H1 (cell line): ENCODE results near the gene RBL1. TPM values are rescaled to one million over a fixed set of nuclear protein-coding genes. Genes with fewer than 3 reads are reported as not detected.

Experiments
- CTCF ChIA-PET: fragments of 300-600 bp; sonication (Branson Sonifier 250); formaldehyde crosslinking; loops from one replicate; lab custom pipeline; 2021; ENCODE audit not compliant: partially characterized antibody; lab: Charles Lee
- POLR2A ChIA-PET: fragments of 300-600 bp; sonication (Branson Sonifier 250); formaldehyde crosslinking; loops from one replicate; lab custom pipeline; 2021; ENCODE audit warnings: inconsistent platforms; ENCODE audit not compliant: partially characterized antibody; lab: Charles Lee
- DNase-seq, 2 experiments: peaks; one replicate each; pipeline versions ENCODE4 v3.0.0 to v3.0.0-alpha.2; 2010 to 2022; ENCODE audit warnings: low spot score in 2 of 2, low read depth in 1 of 2, mixed read lengths in 1 of 2
- FAIRE-seq: peaks from 2 replicates; lab custom pipeline; 2011; peaks lifted over from hg19 to GRCh38; lab: Jason Lieb, UNC
- H2AFZ ChIP-seq: 2 replicates; pipeline ENCODE4 v1.8.1; 2012; ENCODE audit warnings: low read length, inconsistent platforms
- H2AK5ac ChIP-seq: 2 replicates; pipeline ENCODE4 v1.6.1; 2013; ENCODE audit warnings: low read depth, low read length
- H2BK120ac ChIP-seq: replicated peaks from 2 replicates; pipeline ENCODE3; 2013; ENCODE audit warnings: low read depth, low read length, inconsistent platforms
- H2BK12ac ChIP-seq: 2 replicates; pipeline ENCODE4 v1.6.1; 2013; ENCODE audit warnings: low read depth, low read length
- H2BK15ac ChIP-seq: 2 replicates; pipeline ENCODE4 v1.6.1; 2013; ENCODE audit warnings: low read length
- H2BK20ac ChIP-seq: 2 replicates; pipeline ENCODE4 v1.6.1; 2013; ENCODE audit warnings: low read length
- H2BK5ac ChIP-seq: 2 replicates; pipeline ENCODE4 v1.6.1; 2013; ENCODE audit warnings: low read depth, low read length
- H3K14ac ChIP-seq: 2 replicates; pipeline ENCODE4 v1.6.1; 2013; ENCODE audit warnings: inconsistent platforms; ENCODE audit not compliant: insufficient read length
- H3K18ac ChIP-seq: 2 replicates; pipeline ENCODE4 v1.6.1; 2013; ENCODE audit warnings: low read length; ENCODE audit errors: extremely low read depth
- H3K23ac ChIP-seq: 2 replicates; pipeline ENCODE4 v1.6.1; 2013; ENCODE audit warnings: inconsistent platforms; ENCODE audit not compliant: insufficient read length
- H3K23me2 ChIP-seq: 2 replicates; pipeline ENCODE4 v1.6.1; 2013; ENCODE audit warnings: low read depth, low read length
- H3K27ac ChIP-seq: 2 replicates; pipeline ENCODE4 v1.6.1; 2011; ENCODE audit warnings: low read depth, low read length, inconsistent platforms
- H3K27me3 ChIP-seq, 4 experiments: replicated peaks in 1 of 4; 1 replicate in 1 of 4; 2 replicates in 3 of 4; pipeline versions ENCODE4 v1.6.1 to v1.8.1; 2011 to 2013; ENCODE audit warnings: low read length in 3 of 4, mild to moderate bottlenecking in 3 of 4, inconsistent platforms in 2 of 4, mixed read lengths in 2 of 4, moderate library complexity in 1 of 4; ENCODE audit not compliant: control insufficient read depth in 3 of 4, insufficient read depth in 3 of 4; ENCODE audit errors: extremely low read depth in 1 of 4
- H3K36me3 ChIP-seq, 4 experiments: 2 replicates each; pipeline versions ENCODE4 v1.6.1 to v1.8.1; 2011 to 2013; ENCODE audit warnings: mild to moderate bottlenecking in 4 of 4, low read length in 3 of 4, moderate library complexity in 2 of 4, control low read depth in 1 of 4, inconsistent platforms in 1 of 4; ENCODE audit not compliant: insufficient read depth in 4 of 4, control insufficient read depth in 2 of 4
- H3K4ac ChIP-seq: replicated peaks from 2 replicates; pipeline ENCODE3; 2013; ENCODE audit warnings: low read length, low read depth, mixed read lengths, inconsistent platforms; ENCODE audit not compliant: insufficient read length
- H3K4me1 ChIP-seq, 4 experiments: replicated peaks in 1 of 4; 1 replicate in 1 of 4; 2 replicates in 3 of 4; pipeline versions ENCODE4 v1.6.1 to v1.8.1; 2011 to 2013; ENCODE audit warnings: low read length in 3 of 4, inconsistent platforms in 2 of 4, mixed read lengths in 1 of 4; ENCODE audit not compliant: insufficient read depth in 4 of 4, control insufficient read depth in 3 of 4
- H3K4me2 ChIP-seq, 2 experiments: 2 replicates each; pipeline versions ENCODE4 v1.6.1 to v1.8.1; 2011 to 2013; ENCODE audit warnings: low read depth in 2 of 2, low read length in 2 of 2, control low read depth in 1 of 2, inconsistent platforms in 1 of 2, mild to moderate bottlenecking in 1 of 2; ENCODE audit not compliant: insufficient read depth in 1 of 2
- H3K4me3 ChIP-seq, 4 experiments: fragments of 200-600, 300-600 bp in 1 of 4; sonication (generic), shearing (Covaris generic), sonication (Bioruptor Twin) in 1 of 4; 2 replicates each; pipeline versions ENCODE4 v1.5.1 to v1.8.1; 2011 to 2016; ENCODE audit warnings: low read length in 4 of 4, low read depth in 3 of 4, control low read depth in 2 of 4, inconsistent platforms in 2 of 4, mild to moderate bottlenecking in 2 of 4, mixed read lengths in 1 of 4, moderate library complexity in 1 of 4; ENCODE audit not compliant: insufficient read depth in 2 of 4; ENCODE audit errors: extremely low read depth in 1 of 4
- H3K56ac ChIP-seq: replicated peaks from 2 replicates; pipeline ENCODE3; 2013; ENCODE audit warnings: low read depth, mild to moderate bottlenecking, mixed read lengths, low read length, inconsistent platforms; ENCODE audit not compliant: insufficient read length
- H3K79me1 ChIP-seq: 2 replicates; pipeline ENCODE4 v1.6.1; 2013; ENCODE audit warnings: low read depth, low read length, control low read depth
- H3K79me2 ChIP-seq, 2 experiments: 2 replicates each; pipeline versions ENCODE4 v1.6.1 to v1.8.1; 2012 to 2013; ENCODE audit warnings: low read length in 2 of 2, mild to moderate bottlenecking in 2 of 2, inconsistent platforms in 1 of 2; ENCODE audit not compliant: insufficient read depth in 2 of 2, control insufficient read depth in 1 of 2
- H3K9ac ChIP-seq, 4 experiments: replicated peaks in 1 of 4; 1 replicate in 1 of 4; 2 replicates in 3 of 4; pipeline versions ENCODE4 v1.6.1 to v1.8.1; 2011 to 2013; ENCODE audit warnings: low read depth in 3 of 4, low read length in 3 of 4, control low read depth in 2 of 4, mild to moderate bottlenecking in 2 of 4, moderate library complexity in 2 of 4, inconsistent platforms in 1 of 4; ENCODE audit errors: extremely low read depth in 1 of 4
- H3K9me3 ChIP-seq, 2 experiments: 2 replicates each; pipeline versions ENCODE4 v1.6.1 to v1.8.1; 2012 to 2013; ENCODE audit warnings: mild to moderate bottlenecking in 2 of 2, moderate library complexity in 2 of 2, control low read depth in 1 of 2, inconsistent platforms in 1 of 2, low read depth in 1 of 2, low read length in 1 of 2, mixed read lengths in 1 of 2; ENCODE audit not compliant: insufficient read depth in 2 of 2
- H4K20me1 ChIP-seq, 2 experiments: replicated peaks in 1 of 2; 2 replicates each; pipeline versions ENCODE3 to v1.8.1; 2011 to 2013; ENCODE audit warnings: inconsistent platforms in 2 of 2, low read length in 2 of 2, mild to moderate bottlenecking in 1 of 2; ENCODE audit not compliant: insufficient read depth in 2 of 2, control insufficient read depth in 1 of 2
- H4K5ac ChIP-seq: 2 replicates; pipeline ENCODE4 v1.6.1; 2013; ENCODE audit warnings: low read length, low read depth, mixed read lengths, inconsistent platforms; ENCODE audit not compliant: insufficient read length
- H4K8ac ChIP-seq: 2 replicates; pipeline ENCODE4 v1.8.0; 2013; ENCODE audit warnings: mild to moderate bottlenecking, moderate library complexity, low read length, inconsistent platforms; ENCODE audit not compliant: insufficient read depth; ENCODE audit errors: extremely low read depth
- H4K91ac ChIP-seq: replicated peaks from 2 replicates; pipeline ENCODE3; 2013; ENCODE audit warnings: low read length, mixed read lengths, inconsistent platforms; ENCODE audit not compliant: insufficient read length
- BCL11A ChIP-seq, 2 experiments: IDR thresholded peaks; one replicate each; pipeline ENCODE4 v1.6.1; 2011; ENCODE audit warnings: low read depth in 2 of 2, low read length in 2 of 2, mild to moderate bottlenecking in 2 of 2
- CBX5 ChIP-seq: fragments of 300-800, 300-1000 bp; sonication (generic); IDR thresholded peaks from 2 replicates; pipeline ENCODE4 v1.7.1; 2016; ENCODE audit warnings: antibody characterized with exemption, low read length, low read depth
- CTBP2 ChIP-seq: IDR thresholded peaks from 2 replicates; pipeline ENCODE4 v1.7.0; 2011; ENCODE audit warnings: borderline replicate concordance, mild to moderate bottlenecking, moderate library complexity, mixed read lengths, low read length; ENCODE audit not compliant: insufficient read depth, insufficient read length
- FOSL1 ChIP-seq: IDR thresholded peaks from 2 replicates; pipeline ENCODE4 v1.6.1; 2011; ENCODE audit warnings: mild to moderate bottlenecking, low read depth, low read length, moderate library complexity; ENCODE audit not compliant: insufficient read depth
- KDM4A ChIP-seq: IDR thresholded peaks from one replicate; pipeline ENCODE4 v1.7.1; 2012; ENCODE audit warnings: low read depth, mild to moderate bottlenecking, moderate library complexity, low read length, inconsistent platforms; ENCODE audit not compliant: severe bottlenecking
- MAFK ChIP-seq: IDR thresholded peaks from 2 replicates; pipeline ENCODE4 v1.6.1; 2012; ENCODE audit warnings: low read depth, mild to moderate bottlenecking, improper control_type of control experiment, low read length
- POU5F1 ChIP-seq: IDR thresholded peaks from 2 replicates; pipeline ENCODE4 v1.6.1; 2011; ENCODE audit warnings: low read depth, mild to moderate bottlenecking, low read length, moderate library complexity
- SRF ChIP-seq: IDR thresholded peaks from 2 replicates; pipeline ENCODE4 v1.6.1; 2011; ENCODE audit warnings: mild to moderate bottlenecking, low read depth, low read length, moderate library complexity
- SUZ12 ChIP-seq: fragments of 200-600 bp; sonication (generic); IDR thresholded peaks from 2 replicates; pipeline ENCODE4 v1.6.1; 2012; ENCODE audit warnings: mild to moderate bottlenecking, inconsistent platforms, low read length, moderate library complexity, mixed read lengths
- WGBS, 2 experiments: shearing (Covaris generic) in 1 of 2; methylation state at CpG; one replicate each; pipeline versions ENCODE4 v1.1.6 to v1.1.7; 2013 to 2015; ENCODE audit warnings: low lambda C conversion rate in 2 of 2, mixed read lengths in 2 of 2, inconsistent platforms in 1 of 2, low coverage in 1 of 2, missing lambda C conversion rate in 1 of 2; ENCODE audit not compliant: insufficient replicate concordance in 2 of 2, insufficient coverage in 1 of 2, insufficient read length in 1 of 2; ENCODE audit errors: extremely low coverage in 1 of 2, missing lambda C conversion rate in 1 of 2; 5-methylcytosine and 5-hydroxymethylcytosine counted together
- polyA plus RNA-seq, 7 experiments: library from polyadenylated mRNA; depleted of rRNA in 3 of 7; stranded (reverse) in 5 of 7; unstranded in 2 of 7; fragments of >200 nt in 5 of 7; fragments of 200-250 nt in 2 of 7; gene quantifications; 1 replicate in 5 of 7; 2 replicates in 1 of 7; 4 replicates in 1 of 7; pipeline versions ENCODE4 v1.2.1 to v1.2.3, GENCODE V29; 2011 to 2013; ENCODE audit warnings: missing spikeins in 2 of 7, mixed read lengths in 2 of 7
- total RNA-seq: library from RNA; stranded (reverse); fragmentation: NEBNext Ultra II Directional; extraction: Animal tissue kit (Norgen Biotek cat#: 25700); gene quantifications from 2 replicates; pipeline ENCODE4 v1.2.1, GENCODE V29; 2021
- TF ChIP-seq, protein P1 (sequence below): IDR thresholded peaks from 2 replicates; pipeline ENCODE4 v1.6.1; 2012; ENCODE audit warnings: low read length, inconsistent platforms
- TF ChIP-seq, protein P2 (sequence below): IDR thresholded peaks from 2 replicates; pipeline ENCODE4 v1.6.1; 2011; ENCODE audit warnings: low read depth, mild to moderate bottlenecking, low read length; ENCODE audit not compliant: insufficient read depth

Gene RBL1
- total and polyA plus RNA-seq, 2 of the 8 experiments (the other 6 are each of a cell fraction or from before 2014, with no cell fraction given): 3.2 to 12.3 TPM

DNA sequence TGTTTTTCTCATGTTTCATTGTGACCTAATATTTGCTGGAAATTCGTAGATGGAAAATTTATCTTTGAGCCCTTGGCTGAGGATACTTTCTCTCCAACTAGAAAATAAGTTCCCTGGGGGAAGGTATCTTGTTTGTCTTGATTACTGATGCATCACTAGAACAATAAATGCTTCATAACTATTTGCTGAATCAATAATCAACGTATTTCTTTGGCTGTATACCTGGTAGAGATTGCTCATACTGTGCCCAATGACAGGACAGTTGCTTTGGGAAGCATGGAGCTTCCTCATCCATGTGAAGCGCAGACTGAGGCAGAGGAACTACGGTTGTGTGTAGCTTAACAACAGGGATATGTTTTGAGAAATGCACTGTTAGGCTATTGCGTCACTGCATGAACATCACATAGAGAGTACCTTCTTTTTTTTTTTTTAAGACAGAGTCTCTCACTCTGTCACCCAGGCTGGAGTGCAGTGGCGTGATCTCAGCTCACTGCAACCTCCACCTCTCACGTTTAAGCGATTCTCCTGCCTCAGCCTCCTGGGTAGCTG lies 49.1 kb upstream of the RBL1 start:
- no peak overlapping the region for H4K8ac ChIP-seq
- H3K4ac ChIP-seq: no peak overlapping the region
- FAIRE-seq (no peak), DNase-seq (no peak)
- H3K27ac ChIP-seq: no peak overlapping the region
- H4K20me1 ChIP-seq: no peaks in the 10 kb centered on the region
- no peaks in the 10 kb centered on the region for H3K36me3 ChIP-seq
- no peak overlapping the region for H4K91ac ChIP-seq
- H3K4me3 ChIP-seq: no peak overlapping the region
- no peak overlapping the region for H3K4me2 ChIP-seq
- no peak overlapping the region for H2BK15ac ChIP-seq
- no peak overlapping the region for H3K9ac ChIP-seq
- no peak overlapping the region for H2BK120ac ChIP-seq
- no peaks in the 10 kb centered on the region for H3K9me3 ChIP-seq
- no peak overlapping the region for H3K14ac ChIP-seq
- no peak overlapping the region for H3K56ac ChIP-seq
- no peaks in the 10 kb centered on the region for H3K4me1 ChIP-seq
- H3K18ac ChIP-seq: no peak overlapping the region
- 92% methylated on average over 8 of the region's 8 CpGs; no CpG with 5 or more reads in 1 of the 2 experiments for WGBS, 2 experiments
- POLR2A ChIA-PET: interaction anchor here (0.6 to 1.7 kb wide), 3 partner anchors 34 to 314 kb away, joined by 3 to 5 read pairs (median 4); partner anchors contain the start of gene RPN2
- H3K23me2 ChIP-seq: no peaks in the 10 kb centered on the region
- no peak overlapping the region for H2AFZ ChIP-seq
- H2AK5ac ChIP-seq: no peak overlapping the region
- no peak overlapping the region for H2BK12ac ChIP-seq
- CTCF ChIA-PET: interaction anchor here (1.0 kb wide), 1 partner anchor 9 kb away, joined by 3 read pairs; no protein-coding TSS in a partner anchor
- no peaks in the 10 kb centered on the region for H3K79me1 ChIP-seq
- no peaks in the 10 kb centered on the region for H3K27me3 ChIP-seq
- no peaks in the 10 kb centered on the region for H3K79me2 ChIP-seq
- H3K23ac ChIP-seq: no peak overlapping the region
- no peak overlapping the region for H2BK20ac ChIP-seq
- H4K5ac ChIP-seq: no peak overlapping the region
- H2BK5ac ChIP-seq: no peak overlapping the region
- TF ChIP-seq POU5F1 (no peak), SUZ12 (no peak), KDM4A (no peak), BCL11A (IDR thresholded peaks at IDR 0.05; ENCODE audit: low read depth in 2 of 2, low read length in 2 of 2) (no peak), MAFK (no peak), SRF (no peak), FOSL1 (no peak), CTBP2 (no peak), CBX5 (no peak)
- TF ChIP-seq, protein P1, sequence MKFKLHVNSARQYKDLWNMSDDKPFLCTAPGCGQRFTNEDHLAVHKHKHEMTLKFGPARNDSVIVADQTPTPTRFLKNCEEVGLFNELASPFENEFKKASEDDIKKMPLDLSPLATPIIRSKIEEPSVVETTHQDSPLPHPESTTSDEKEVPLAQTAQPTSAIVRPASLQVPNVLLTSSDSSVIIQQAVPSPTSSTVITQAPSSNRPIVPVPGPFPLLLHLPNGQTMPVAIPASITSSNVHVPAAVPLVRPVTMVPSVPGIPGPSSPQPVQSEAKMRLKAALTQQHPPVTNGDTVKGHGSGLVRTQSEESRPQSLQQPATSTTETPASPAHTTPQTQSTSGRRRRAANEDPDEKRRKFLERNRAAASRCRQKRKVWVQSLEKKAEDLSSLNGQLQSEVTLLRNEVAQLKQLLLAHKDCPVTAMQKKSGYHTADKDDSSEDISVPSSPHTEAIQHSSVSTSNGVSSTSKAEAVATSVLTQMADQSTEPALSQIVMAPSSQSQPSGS: no peak
- TF ChIP-seq, protein P2, sequence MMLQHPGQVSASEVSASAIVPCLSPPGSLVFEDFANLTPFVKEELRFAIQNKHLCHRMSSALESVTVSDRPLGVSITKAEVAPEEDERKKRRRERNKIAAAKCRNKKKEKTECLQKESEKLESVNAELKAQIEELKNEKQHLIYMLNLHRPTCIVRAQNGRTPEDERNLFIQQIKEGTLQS: no peak
